K562 (cell line): Measurements from ENCODE around the gene IFT25. TPM values are rescaled to one million over a fixed set of nuclear protein-coding genes. Genes with fewer than 3 reads are reported as not detected.
A peak's percentile ranks its signal among the peaks of the same experiment; 100 is the strongest.

Experiments used
- C11orf30 ChIP-seq: fragments of 450-650 bp; IDR thresholded peaks from 2 replicates; pipeline ENCODE4 v1.6.1; 2016; ENCODE audit warnings: low read depth, mild to moderate bottlenecking
- CEBPG ChIP-seq, 3 experiments: fragments of 200-800 bp in 1 of 3; sonication (Bioruptor generic) in 1 of 3; sonication (generic) in 1 of 3; formaldehyde crosslinking in 1 of 3; IDR thresholded peaks in 2 of 3; conservative IDR thresholded peaks in 1 of 3; 2 replicates each; pipeline versions ENCODE4 v1.6.1 to v1.8.0; 2016 to 2022; ENCODE audit warnings: missing compliant biosample characterization in 2 of 3, missing genetic modification characterization in 2 of 3, mild to moderate bottlenecking in 1 of 3, missing genetic modification reagents in 1 of 3
- CHD4 ChIP-seq: fragments of 200-600 bp; sonication (generic); IDR thresholded peaks from 3 replicates; pipeline ENCODE4 v1.6.1; 2012; ENCODE audit warnings: low read depth, mild to moderate bottlenecking, mixed read lengths, low read length, inconsistent platforms; ENCODE audit not compliant: insufficient read depth, insufficient replicate concordance, poor library complexity, severe bottlenecking
- DMBX1 ChIP-seq: fragments of 250-450 bp; sonication (Bioruptor Pico); IDR thresholded peaks from 2 replicates; pipeline ENCODE4 v1.8.0; 2022; ENCODE audit warnings: inconsistent platforms, mild to moderate bottlenecking, moderate library complexity, borderline replicate concordance
- ESRRA ChIP-seq: fragments of 450-650 bp; IDR thresholded peaks from 2 replicates; pipeline ENCODE4 v1.6.1; 2014; ENCODE audit warnings: low read depth, mild to moderate bottlenecking, moderate library complexity, borderline replicate concordance
- FOXJ3 ChIP-seq: sonication (generic); formaldehyde crosslinking; IDR thresholded peaks from 2 replicates; pipeline ENCODE4 v1.4.0; 2020; ENCODE audit warnings: mild to moderate bottlenecking, missing genetic modification reagents
- GATAD2A ChIP-seq: fragments of 450-650 bp; IDR thresholded peaks from 2 replicates; pipeline ENCODE4 v1.6.1; 2017
- KAT2B ChIP-seq: IDR thresholded peaks from one replicate; pipeline ENCODE4 v1.6.1; 2012; ENCODE audit warnings: low read depth, mild to moderate bottlenecking, control low read depth, inconsistent platforms, low read length, moderate library complexity
- KAT7 ChIP-seq: sonication (generic); formaldehyde crosslinking; IDR thresholded peaks from 2 replicates; pipeline ENCODE4 v1.8.0; 2022; ENCODE audit warnings: missing genetic modification reagents, mild to moderate bottlenecking, borderline replicate concordance
- KLF13 ChIP-seq: fragments of 450-650 bp; IDR thresholded peaks from 2 replicates; pipeline ENCODE4 v1.6.1; 2016; ENCODE audit warnings: missing genetic modification characterization, low read depth, mild to moderate bottlenecking, missing compliant biosample characterization, moderate library complexity, borderline replicate concordance
- MTA1 ChIP-seq: fragments of 450-650 bp; IDR thresholded peaks from 2 replicates; pipeline ENCODE4 v1.6.1; 2017; ENCODE audit warnings: borderline replicate concordance
- MTA3 ChIP-seq: fragments of 450-650 bp; formaldehyde crosslinking; IDR thresholded peaks from 2 replicates; pipeline ENCODE4 v1.6.1; 2017; ENCODE audit warnings: mild to moderate bottlenecking, borderline replicate concordance
- NFIC ChIP-seq: fragments of 450-650 bp; IDR thresholded peaks from 2 replicates; pipeline ENCODE4 v1.6.1; 2017; ENCODE audit warnings: mild to moderate bottlenecking, inconsistent platforms
- PHB ChIP-seq: fragments of 250-450 bp; sonication (Bioruptor Pico); IDR thresholded peaks from 2 replicates; pipeline ENCODE4 v1.5.0; 2021
- RBBP5 ChIP-seq: fragments of 200-600 bp; sonication (generic); IDR thresholded peaks from 2 replicates; pipeline ENCODE4 v1.6.1; 2012; ENCODE audit warnings: borderline replicate concordance, mild to moderate bottlenecking, low read length, control low read depth, inconsistent platforms; ENCODE audit not compliant: insufficient read depth, poor library complexity, severe bottlenecking
- RBM34 ChIP-seq: fragments of 200-400 bp; formaldehyde crosslinking; IDR thresholded peaks from 2 replicates; pipeline ENCODE4 v1.6.1; 2018; ENCODE audit warnings: low read length, borderline replicate concordance; ENCODE audit not compliant: insufficient read depth
- SMARCA5 ChIP-seq: fragments of 450-650 bp; IDR thresholded peaks from 2 replicates; pipeline ENCODE4 v1.6.1; 2016
- THRAP3 ChIP-seq: fragments of 450-650 bp; IDR thresholded peaks from 2 replicates; pipeline ENCODE4 v1.6.1; 2016; ENCODE audit warnings: mild to moderate bottlenecking, inconsistent platforms, borderline replicate concordance
- polyA plus RNA-seq, 8 experiments: library from polyadenylated mRNA; depleted of rRNA in 4 of 8; stranded (reverse) in 5 of 8; unstranded in 3 of 8; fragments of >200 nt; fragmentation: Nextera tagmentation in 2 of 8; fragmentation: Illumina TruSeq in 1 of 8; extraction: Ambion mirVana in 2 of 8; extraction: Trizol in 1 of 8; gene quantifications; 2 replicates each; pipeline versions ENCODE4 v1.2.1 to v1.2.3, GENCODE V29; 2011 to 2014; ENCODE audit warnings: inconsistent platforms in 1 of 8, missing spikeins in 1 of 8
- total RNA-seq, 7 experiments: library from RNA; depleted of rRNA in 6 of 7; stranded (reverse); fragments of >200 nt in 6 of 7; fragmentation: Illumina TruSeq in 2 of 7; extraction: Trizol in 2 of 7; gene quantifications; 2 replicates each; pipeline versions ENCODE4 v1.2.1 to v1.2.3, GENCODE V29; 2011 to 2021; ENCODE audit warnings: low replicate concordance in 1 of 7
- TF ChIP-seq, protein P1 (sequence below): sonication (generic); formaldehyde crosslinking; IDR thresholded peaks from 2 replicates; pipeline ENCODE4 v1.4.0; 2020; ENCODE audit warnings: mild to moderate bottlenecking, missing genetic modification reagents
- TF ChIP-seq, protein P2 (sequence below): fragments of 250-450 bp; sonication (Bioruptor Pico); IDR thresholded peaks from 2 replicates; pipeline ENCODE4 v1.5.0; 2021; ENCODE audit warnings: mild to moderate bottlenecking, borderline replicate concordance
- TF ChIP-seq, protein P3 (sequence below): fragments of 200-800 bp; sonication (Bioruptor generic); IDR thresholded peaks from 2 replicates; pipeline ENCODE4 v1.6.1; 2017; ENCODE audit warnings: missing genetic modification characterization, missing compliant biosample characterization

IFT25 gene
- total and polyA plus RNA-seq, 9 of the 15 experiments (the other 6 are each of a cell fraction or from before 2014, with no cell fraction given): 93.6 to 209 (median 167) TPM

DNA sequence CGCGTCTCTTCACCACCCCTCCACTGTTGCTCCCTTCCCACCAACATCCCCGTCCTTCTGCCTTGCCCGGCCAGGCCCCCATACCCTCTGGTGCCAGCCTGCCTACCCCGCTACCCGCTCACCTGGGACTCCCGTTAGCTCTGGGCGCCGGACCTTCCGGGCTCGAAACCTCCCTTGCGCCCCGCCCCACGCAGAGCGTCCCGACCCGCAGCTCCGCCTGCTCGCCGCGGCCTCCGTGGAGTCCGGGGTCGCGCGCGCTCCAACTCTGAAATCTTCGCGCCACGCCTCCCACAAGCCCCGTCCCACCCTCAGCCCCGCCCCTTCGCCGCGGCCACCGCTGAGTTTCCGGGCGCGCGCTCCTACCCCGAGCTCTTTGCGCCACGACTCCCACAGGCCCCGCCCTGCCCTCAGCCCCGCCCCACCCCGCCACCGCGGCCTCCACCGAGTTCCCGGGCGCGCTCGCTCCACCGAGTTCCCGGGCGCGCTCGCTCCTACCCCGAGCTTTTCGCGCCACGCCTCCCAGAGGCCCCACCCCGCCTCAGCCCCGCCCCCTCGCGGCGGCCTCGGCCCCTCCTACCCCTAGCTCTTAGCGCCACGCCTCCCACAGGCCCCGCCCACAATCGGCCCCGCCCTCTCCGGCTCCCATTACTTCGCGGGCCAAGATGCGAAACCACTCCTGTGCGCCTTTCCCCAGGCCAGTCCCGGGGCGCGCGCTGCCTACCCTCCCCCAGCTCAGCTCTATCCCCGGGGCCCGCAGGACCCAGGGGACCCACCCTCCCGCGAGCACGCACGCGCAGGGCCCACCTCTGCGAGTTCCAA is at the start of gene IFT25 (continued):
- TF ChIP-seq, protein P1, sequence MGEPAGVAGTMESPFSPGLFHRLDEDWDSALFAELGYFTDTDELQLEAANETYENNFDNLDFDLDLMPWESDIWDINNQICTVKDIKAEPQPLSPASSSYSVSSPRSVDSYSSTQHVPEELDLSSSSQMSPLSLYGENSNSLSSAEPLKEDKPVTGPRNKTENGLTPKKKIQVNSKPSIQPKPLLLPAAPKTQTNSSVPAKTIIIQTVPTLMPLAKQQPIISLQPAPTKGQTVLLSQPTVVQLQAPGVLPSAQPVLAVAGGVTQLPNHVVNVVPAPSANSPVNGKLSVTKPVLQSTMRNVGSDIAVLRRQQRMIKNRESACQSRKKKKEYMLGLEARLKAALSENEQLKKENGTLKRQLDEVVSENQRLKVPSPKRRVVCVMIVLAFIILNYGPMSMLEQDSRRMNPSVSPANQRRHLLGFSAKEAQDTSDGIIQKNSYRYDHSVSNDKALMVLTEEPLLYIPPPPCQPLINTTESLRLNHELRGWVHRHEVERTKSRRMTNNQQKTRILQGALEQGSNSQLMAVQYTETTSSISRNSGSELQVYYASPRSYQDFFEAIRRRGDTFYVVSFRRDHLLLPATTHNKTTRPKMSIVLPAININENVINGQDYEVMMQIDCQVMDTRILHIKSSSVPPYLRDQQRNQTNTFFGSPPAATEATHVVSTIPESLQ (CRISPR knock-in tag): no peak
- TF ChIP-seq KLF13 (tag): 0 out of 2 replicates have a peak, but pooled peaks have one; percentile 40
- peak; percentile 92 for TF ChIP-seq PHB
- TF ChIP-seq CHD4: no peak
- peak; percentile 89 for TF ChIP-seq MTA3
- TF ChIP-seq RBM34: no peak
- TF ChIP-seq, protein P2, sequence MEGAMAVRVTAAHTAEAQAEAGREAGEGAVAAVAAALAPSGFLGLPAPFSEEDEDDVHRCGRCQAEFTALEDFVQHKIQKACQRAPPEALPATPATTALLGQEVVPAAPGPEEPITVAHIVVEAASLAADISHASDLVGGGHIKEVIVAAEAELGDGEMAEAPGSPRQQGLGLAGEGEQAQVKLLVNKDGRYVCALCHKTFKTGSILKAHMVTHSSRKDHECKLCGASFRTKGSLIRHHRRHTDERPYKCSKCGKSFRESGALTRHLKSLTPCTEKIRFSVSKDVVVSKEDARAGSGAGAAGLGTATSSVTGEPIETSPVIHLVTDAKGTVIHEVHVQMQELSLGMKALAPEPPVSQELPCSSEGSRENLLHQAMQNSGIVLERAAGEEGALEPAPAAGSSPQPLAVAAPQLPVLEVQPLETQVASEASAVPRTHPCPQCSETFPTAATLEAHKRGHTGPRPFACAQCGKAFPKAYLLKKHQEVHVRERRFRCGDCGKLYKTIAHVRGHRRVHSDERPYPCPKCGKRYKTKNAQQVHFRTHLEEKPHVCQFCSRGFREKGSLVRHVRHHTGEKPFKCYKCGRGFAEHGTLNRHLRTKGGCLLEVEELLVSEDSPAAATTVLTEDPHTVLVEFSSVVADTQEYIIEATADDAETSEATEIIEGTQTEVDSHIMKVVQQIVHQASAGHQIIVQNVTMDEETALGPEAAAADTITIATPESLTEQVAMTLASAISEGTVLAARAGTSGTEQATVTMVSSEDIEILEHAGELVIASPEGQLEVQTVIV (CRISPR knock-in tag): no peak
- TF ChIP-seq KAT7 (CRISPR knock-in tag): peak; percentile 47
- peak; percentile 40 for TF ChIP-seq NFIC
- TF ChIP-seq, protein P3, sequence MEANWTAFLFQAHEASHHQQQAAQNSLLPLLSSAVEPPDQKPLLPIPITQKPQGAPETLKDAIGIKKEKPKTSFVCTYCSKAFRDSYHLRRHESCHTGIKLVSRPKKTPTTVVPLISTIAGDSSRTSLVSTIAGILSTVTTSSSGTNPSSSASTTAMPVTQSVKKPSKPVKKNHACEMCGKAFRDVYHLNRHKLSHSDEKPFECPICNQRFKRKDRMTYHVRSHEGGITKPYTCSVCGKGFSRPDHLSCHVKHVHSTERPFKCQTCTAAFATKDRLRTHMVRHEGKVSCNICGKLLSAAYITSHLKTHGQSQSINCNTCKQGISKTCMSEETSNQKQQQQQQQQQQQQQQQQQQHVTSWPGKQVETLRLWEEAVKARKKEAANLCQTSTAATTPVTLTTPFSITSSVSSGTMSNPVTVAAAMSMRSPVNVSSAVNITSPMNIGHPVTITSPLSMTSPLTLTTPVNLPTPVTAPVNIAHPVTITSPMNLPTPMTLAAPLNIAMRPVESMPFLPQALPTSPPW (CRISPR knock-in tag): peak; percentile 44
- no peak for TF ChIP-seq THRAP3
- no peak for TF ChIP-seq FOXJ3 (CRISPR knock-in tag)
- TF ChIP-seq RBBP5: peak; percentile 38
- peak; percentile 76 for TF ChIP-seq GATAD2A
- TF ChIP-seq SMARCA5: no peak
- TF ChIP-seq ESRRA: peak; percentile 19; the same call in 1 of the 2 replicates
- 0 out of 2 replicates have a peak, but pooled peaks have one; percentile 5 for TF ChIP-seq DMBX1 (CRISPR knock-in tag)
- TF ChIP-seq MTA1: peak; percentile 60
- TF ChIP-seq CEBPG (CRISPR knock-in tag; IDR thresholded peaks at IDR 0.05): no peak
- TF ChIP-seq CEBPG (tag; conservative IDR thresholded peaks at IDR 0.05 in 1 of 2, IDR thresholded peaks at IDR 0.05 in 1 of 2): no peak
- no peak for TF ChIP-seq KAT2B
- TF ChIP-seq C11orf30: no peak
